SU-DHL-6 (cell line): ENCODE measurements around the gene GALNT16.

Experiments used
- H2AFZ ChIP-seq: fragments of 200-600 bp; sonication (generic); 2 replicates; pipeline ENCODE4 v1.6.1; 2014; ENCODE audit warnings: low read depth, mild to moderate bottlenecking, moderate library complexity, mixed read lengths, antibody characterized with exemption, low read length; ENCODE audit not compliant: severe bottlenecking
- H3F3A ChIP-seq: fragments of 200-600 bp; shearing (Covaris generic); 2 replicates; pipeline ENCODE4 v1.6.0; 2016; ENCODE audit warnings: antibody characterized with exemption, mild to moderate bottlenecking; ENCODE audit not compliant: insufficient read depth
- H3K27ac ChIP-seq: fragments of 200-600 bp; sonication (generic); 2 replicates; pipeline ENCODE4 v1.5.1; 2016; ENCODE audit warnings: low read depth, mild to moderate bottlenecking, low read length, moderate library complexity, mixed read lengths
- H3K27me3 ChIP-seq: fragments of 200-600 bp; sonication (generic), shearing (Covaris generic); 2 replicates; pipeline ENCODE4 v1.6.0; 2014; ENCODE audit warnings: mild to moderate bottlenecking, low read length
- H3K36me3 ChIP-seq: fragments of 200-600 bp; sonication (generic); 2 replicates; pipeline ENCODE4 v1.6.1; 2014; ENCODE audit warnings: mild to moderate bottlenecking, low read length, mixed read lengths
- H3K4me2 ChIP-seq: fragments of 300-600, 200-600 bp; shearing (Covaris generic), sonication (generic); 2 replicates; pipeline ENCODE4 v1.6.0; 2014; ENCODE audit warnings: low read length, low read depth, mild to moderate bottlenecking; ENCODE audit not compliant: poor library complexity, severe bottlenecking
- H3K4me3 ChIP-seq: fragments of 200-600 bp; sonication (generic); 2 replicates; pipeline ENCODE4 v1.5.1; 2014; ENCODE audit warnings: antibody characterized with exemption, low read length, mild to moderate bottlenecking, mixed read lengths; ENCODE audit not compliant: insufficient read depth, poor library complexity, severe bottlenecking
- H3K79me2 ChIP-seq: fragments of 200-600 bp; sonication (generic); 2 replicates; pipeline ENCODE4 v1.6.1; 2014; ENCODE audit warnings: mild to moderate bottlenecking, low read length, moderate library complexity; ENCODE audit not compliant: insufficient read depth
- H3K9ac ChIP-seq: fragments of 200-600 bp; sonication (generic); 2 replicates; pipeline ENCODE4 v1.7.0; 2014; ENCODE audit warnings: mild to moderate bottlenecking, low read length
- H3K9me2 ChIP-seq: fragments of 200-600 bp; sonication (generic); replicated peaks from 2 replicates; pipeline ENCODE4 v1.6.1; 2014; ENCODE audit warnings: low read length; ENCODE audit not compliant: insufficient read depth
- H3K9me3 ChIP-seq: fragments of 200-600 bp; sonication (generic); 2 replicates; pipeline ENCODE4 v1.6.1; 2014; ENCODE audit warnings: low read length, mixed read lengths; ENCODE audit not compliant: insufficient read depth
- H4K20me1 ChIP-seq: fragments of 200-600 bp; sonication (generic); 2 replicates; pipeline ENCODE4 v1.6.1; 2014; ENCODE audit warnings: low read depth, mild to moderate bottlenecking, antibody characterized with exemption, low read length, moderate library complexity, mixed read lengths
- CTCF ChIP-seq: fragments of 200-600 bp; sonication (generic); IDR thresholded peaks from one replicate; pipeline ENCODE4 v1.5.1; 2017; ENCODE audit warnings: antibody characterized with exemption, mild to moderate bottlenecking, low read length, moderate library complexity; ENCODE audit not compliant: insufficient read depth, poor library complexity, severe bottlenecking
- EZH2phosphoT487 ChIP-seq: fragments of 200-600 bp; sonication (generic), shearing (Covaris generic); conservative IDR thresholded peaks from 2 replicates; pipeline ENCODE4 v1.6.1; 2018; ENCODE audit warnings: mild to moderate bottlenecking, antibody characterized with exemption, low read length, moderate library complexity, mixed read lengths

GALNT16 gene

GRCh38 chr14:69284170-69284569 is 24.2 kb downstream of the GALNT16 start:
- TF ChIP-seq EZH2phosphoT487: no peak
- TF ChIP-seq CTCF: no peak
- no peaks in the 10 kb centered on the region for H3K9me2 ChIP-seq
- H3K27ac ChIP-seq: no peak overlapping the region
- no peaks in the 10 kb centered on the region for H3K9me3 ChIP-seq
- H3K36me3 ChIP-seq: no peaks in the 10 kb centered on the region
- H3K27me3 ChIP-seq: no peaks in the 10 kb centered on the region
- no peak overlapping the region for H2AFZ ChIP-seq
- no peak overlapping the region for H3K4me2 ChIP-seq
- no peaks in the 10 kb centered on the region for H3F3A ChIP-seq
- no peaks in the 10 kb centered on the region for H4K20me1 ChIP-seq
- H3K79me2 ChIP-seq: no peaks in the 10 kb centered on the region
- no peak overlapping the region for H3K9ac ChIP-seq
- no peak overlapping the region for H3K4me3 ChIP-seq

DNA sequence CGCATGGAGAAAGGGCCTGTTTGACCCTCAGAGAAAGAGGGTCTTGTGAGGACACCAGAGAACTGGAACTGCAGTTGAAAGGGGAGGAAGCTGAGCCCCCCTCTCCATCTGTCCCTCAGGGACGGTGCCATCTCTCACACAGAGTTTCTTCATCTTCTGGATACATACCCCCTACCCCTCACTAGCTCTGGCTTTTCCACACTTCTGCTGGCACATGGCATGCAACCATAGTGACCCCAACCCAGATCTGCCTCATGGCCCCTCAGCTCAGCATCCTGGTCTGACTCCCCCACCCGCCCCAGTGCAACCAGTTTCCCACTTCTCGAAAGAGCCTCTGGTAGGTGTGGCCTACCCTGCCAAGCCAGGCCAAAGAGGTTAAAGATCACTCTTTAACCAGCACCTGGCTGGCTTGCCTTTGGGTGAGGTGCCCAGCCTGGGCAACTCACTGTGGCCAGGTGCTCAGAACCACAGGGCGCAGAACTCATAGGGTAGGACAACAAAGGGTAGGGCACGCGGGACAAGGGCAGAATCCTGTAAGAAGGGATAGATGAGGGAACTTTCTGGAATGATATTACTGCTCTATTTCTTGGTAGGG is 25.8 kb downstream of the GALNT16 start:
- TF ChIP-seq EZH2phosphoT487 (no peak), CTCF (no peak)
- Histone ChIP-seq H2AFZ (no peak overlapping the region), H3K4me2 (no peak overlapping the region), H3K9ac (no peak overlapping the region), H3K9me3 (no peaks in the 10 kb centered on the region), H3K36me3 (no peaks in the 10 kb centered on the region), H4K20me1 (no peaks in the 10 kb centered on the region), H3K27ac (no peak overlapping the region), H3F3A (no peaks in the 10 kb centered on the region), H3K4me3 (no peak overlapping the region), H3K27me3 (no peaks in the 10 kb centered on the region), H3K9me2 (no peaks in the 10 kb centered on the region), H3K79me2 (no peaks in the 10 kb centered on the region)

DNA sequence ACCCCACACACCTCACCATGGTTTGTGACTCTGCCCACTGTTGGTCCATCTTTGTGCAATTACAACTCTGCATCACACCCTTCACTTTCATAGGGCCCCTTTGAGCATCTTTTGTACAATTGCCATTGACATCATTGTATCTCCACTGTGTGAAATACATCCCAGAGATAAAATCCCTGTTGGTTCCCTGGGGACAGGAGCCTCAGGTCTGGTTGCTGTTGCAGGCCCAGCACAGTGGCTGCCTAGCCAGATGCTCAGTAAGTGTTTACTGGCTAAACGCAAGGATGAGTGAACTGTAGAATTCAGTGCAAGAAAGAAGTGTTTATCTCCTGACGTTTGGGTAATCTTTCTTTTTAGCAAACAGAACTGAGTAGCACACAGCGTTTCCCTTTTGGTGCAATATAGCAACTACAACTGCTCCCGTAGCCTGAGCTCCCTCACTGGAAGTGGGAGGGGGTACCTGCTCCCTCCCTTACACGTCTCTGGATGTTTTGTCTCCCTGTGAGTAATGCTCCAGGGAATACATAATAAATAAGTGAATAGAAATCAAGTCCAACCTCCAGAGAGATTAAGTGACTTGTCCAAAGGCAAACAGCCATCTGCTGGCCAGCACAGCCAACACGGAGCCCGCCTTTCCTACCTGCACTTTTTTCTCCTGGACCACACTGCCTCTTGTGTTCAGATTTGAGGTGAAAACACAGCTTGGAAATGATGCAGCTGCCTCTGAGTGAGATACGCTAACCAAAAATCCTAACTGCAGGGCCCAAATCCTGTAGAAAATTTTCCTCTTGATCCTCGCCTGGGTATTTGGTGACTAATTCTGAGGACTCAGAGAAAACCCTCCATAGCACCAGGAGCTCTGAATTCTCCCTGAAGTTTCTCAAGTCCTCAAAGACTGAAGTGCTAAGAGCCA is 27.4 kb downstream of the GALNT16 start:
- no peaks in the 10 kb centered on the region for H3K9me3 ChIP-seq
- H3K9me2 ChIP-seq: no peaks in the 10 kb centered on the region
- H3K9ac ChIP-seq: no peak overlapping the region
- H3K4me2 ChIP-seq: no peak overlapping the region
- TF ChIP-seq CTCF (no peak), EZH2phosphoT487 (no peak)
- no peaks in the 10 kb centered on the region for H4K20me1 ChIP-seq
- H2AFZ ChIP-seq: no peak overlapping the region
- no peaks in the 10 kb centered on the region for H3F3A ChIP-seq
- no peak overlapping the region for H3K4me3 ChIP-seq
- no peak overlapping the region for H3K27ac ChIP-seq
- no peaks in the 10 kb centered on the region for H3K36me3 ChIP-seq
- H3K79me2 ChIP-seq: no peaks in the 10 kb centered on the region
- H3K27me3 ChIP-seq: no peaks in the 10 kb centered on the region
